GM12891 (cell line): ENCODE results near the gene MPL.
A peak's percentile ranks its signal among the peaks of the same experiment; 100 is the strongest.

ENCODE experiments used
- DNase-seq: peaks from one replicate; pipeline ENCODE4 v3.0.0; 2011; ENCODE audit warnings: low spot score; ENCODE audit not compliant: insufficient read length
- FAIRE-seq: peaks from 2 replicates; lab custom pipeline; 2011; peaks lifted over from hg19 to GRCh38; lab: Jason Lieb, UNC
- PAX5 ChIP-seq: IDR thresholded peaks from 2 replicates; pipeline ENCODE4 v1.6.1; 2011; ENCODE audit warnings: low read length, moderate library complexity, mild to moderate bottlenecking; ENCODE audit not compliant: insufficient read depth, severe bottlenecking
- POLR2A ChIP-seq: IDR thresholded peaks from 2 replicates; pipeline ENCODE4 v1.6.1; 2011; ENCODE audit warnings: low read depth, low read length, control low read depth
- POLR2AphosphoS5 ChIP-seq: IDR thresholded peaks from 2 replicates; pipeline ENCODE4 v1.6.1; 2011; ENCODE audit warnings: low read depth, low read length, control low read depth
- POU2F2 ChIP-seq: IDR thresholded peaks from 2 replicates; pipeline ENCODE4 v1.6.1; 2011; ENCODE audit warnings: low read depth, mild to moderate bottlenecking, control low read depth, low read length, moderate library complexity
- SPI1 ChIP-seq: IDR thresholded peaks from 2 replicates; pipeline ENCODE4 v1.6.1; 2011; ENCODE audit warnings: low read depth, low read length, control low read depth
- TAF1 ChIP-seq: IDR thresholded peaks from 2 replicates; pipeline ENCODE4 v1.6.1; 2011; ENCODE audit warnings: low read depth, low read length, control low read depth

The MPL gene

GRCh38 chr1:43354471-43354870 is 16.9 kb downstream of the MPL start:
- no peak for TF ChIP-seq POU2F2
- no peak for TF ChIP-seq SPI1
- TF ChIP-seq PAX5, result no peak
- TF ChIP-seq POLR2AphosphoS5, result no peak
- no peak for TF ChIP-seq POLR2A
- TF ChIP-seq TAF1, result no peak
- no peak for FAIRE-seq

GRCh38 chr1:43354936-43355335 is 17.3 kb downstream of the MPL start:
- TF ChIP-seq POLR2A (no peak), POU2F2 (no peak), PAX5 (no peak), POLR2AphosphoS5 (no peak), SPI1 (no peak), TAF1 (no peak)
- FAIRE-seq, result no peak
- DNase-seq, result no peak

More at GRCh38 chr1:43354471-43354870, 16.9 kb downstream of the MPL start:
- DNase-seq, result no peak

GRCh38 chr1:43357251-43357650 is 19.6 kb downstream of the MPL start:
- FAIRE-seq (no peak), DNase-seq (no peak)
- TF ChIP-seq POLR2A (no peak), PAX5 (no peak), POU2F2 (no peak), SPI1 (no peak), TAF1 (no peak), POLR2AphosphoS5 (no peak)

GRCh38 chr1:43358121-43358745 is 20.6 kb downstream of the MPL start:
- FAIRE-seq (peak; percentile 50), DNase-seq (peak; percentile 43)
- no peak for TF ChIP-seq PAX5
- TF ChIP-seq TAF1, result no peak
- TF ChIP-seq POLR2AphosphoS5, result no peak
- TF ChIP-seq SPI1, result no peak
- TF ChIP-seq POLR2A, result no peak; the same call in 1 of the 2 replicates
- TF ChIP-seq POU2F2, result no peak

GRCh38 chr1:43358746-43359693 is 21.4 kb downstream of the MPL start, which contains the start of gene CDC20:
CDC20 (plus strand) TSS chr1:43358981; CDS start chr1:43359216, 235 bp downstream.
- TF ChIP-seq POLR2A (peak; percentile 73), POLR2AphosphoS5 (peak; percentile 81), TAF1 (no peak)
- DNase-seq (peak; percentile 94), FAIRE-seq (peak; percentile 90)

GRCh38 chr1:43359696-43360095 is 22.1 kb downstream of the MPL start:
- no peak for FAIRE-seq
- DNase-seq, result no peak
- TF ChIP-seq POU2F2 (no peak), TAF1 (no peak), POLR2AphosphoS5 (no peak), SPI1 (no peak), PAX5 (no peak), POLR2A (no peak)

GRCh38 chr1:43360616-43361015 is 23.0 kb downstream of the MPL start:
- FAIRE-seq, result no peak
- no peak for TF ChIP-seq POLR2A
- TF ChIP-seq POLR2AphosphoS5, result no peak
- TF ChIP-seq SPI1, result no peak
- no peak for TF ChIP-seq PAX5
- DNase-seq, result no peak

GRCh38 chr1:43363283-43363934 is 25.8 kb downstream of the MPL start:
- no peak for DNase-seq
- FAIRE-seq, result no peak
- TF ChIP-seq POU2F2 (no peak), POLR2AphosphoS5 (0 out of 2 replicates have a peak, but pooled peaks have one; percentile 14)

- FAIRE-seq, result no peak
- TF ChIP-seq POLR2AphosphoS5, result no peak
- no peak for TF ChIP-seq POLR2A
- no peak for TF ChIP-seq SPI1
- TF ChIP-seq POU2F2, result no peak
- TF ChIP-seq PAX5, result no peak
- no peak for TF ChIP-seq TAF1
These were observed 26.4 kb downstream of the MPL start for GRCh38 chr1:43363935-43364525.

More at GRCh38 chr1:43363935-43364525, 26.4 kb downstream of the MPL start:
- no peak for DNase-seq
